GM12801 (cell line): ENCODE measurements around the gene MED8.

ENCODE experiments used
- TF ChIP-seq, protein P1 (sequence below): IDR thresholded peaks from one replicate; pipeline ENCODE4 v1.5.1; 2011; ENCODE audit warnings: control low read depth; ENCODE audit not compliant: insufficient read length; ENCODE audit errors: extremely low read depth

The MED8 gene, protein sequence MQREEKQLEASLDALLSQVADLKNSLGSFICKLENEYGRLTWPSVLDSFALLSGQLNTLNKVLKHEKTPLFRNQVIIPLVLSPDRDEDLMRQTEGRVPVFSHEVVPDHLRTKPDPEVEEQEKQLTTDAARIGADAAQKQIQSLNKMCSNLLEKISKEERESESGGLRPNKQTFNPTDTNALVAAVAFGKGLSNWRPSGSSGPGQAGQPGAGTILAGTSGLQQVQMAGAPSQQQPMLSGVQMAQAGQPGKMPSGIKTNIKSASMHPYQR

DNA sequence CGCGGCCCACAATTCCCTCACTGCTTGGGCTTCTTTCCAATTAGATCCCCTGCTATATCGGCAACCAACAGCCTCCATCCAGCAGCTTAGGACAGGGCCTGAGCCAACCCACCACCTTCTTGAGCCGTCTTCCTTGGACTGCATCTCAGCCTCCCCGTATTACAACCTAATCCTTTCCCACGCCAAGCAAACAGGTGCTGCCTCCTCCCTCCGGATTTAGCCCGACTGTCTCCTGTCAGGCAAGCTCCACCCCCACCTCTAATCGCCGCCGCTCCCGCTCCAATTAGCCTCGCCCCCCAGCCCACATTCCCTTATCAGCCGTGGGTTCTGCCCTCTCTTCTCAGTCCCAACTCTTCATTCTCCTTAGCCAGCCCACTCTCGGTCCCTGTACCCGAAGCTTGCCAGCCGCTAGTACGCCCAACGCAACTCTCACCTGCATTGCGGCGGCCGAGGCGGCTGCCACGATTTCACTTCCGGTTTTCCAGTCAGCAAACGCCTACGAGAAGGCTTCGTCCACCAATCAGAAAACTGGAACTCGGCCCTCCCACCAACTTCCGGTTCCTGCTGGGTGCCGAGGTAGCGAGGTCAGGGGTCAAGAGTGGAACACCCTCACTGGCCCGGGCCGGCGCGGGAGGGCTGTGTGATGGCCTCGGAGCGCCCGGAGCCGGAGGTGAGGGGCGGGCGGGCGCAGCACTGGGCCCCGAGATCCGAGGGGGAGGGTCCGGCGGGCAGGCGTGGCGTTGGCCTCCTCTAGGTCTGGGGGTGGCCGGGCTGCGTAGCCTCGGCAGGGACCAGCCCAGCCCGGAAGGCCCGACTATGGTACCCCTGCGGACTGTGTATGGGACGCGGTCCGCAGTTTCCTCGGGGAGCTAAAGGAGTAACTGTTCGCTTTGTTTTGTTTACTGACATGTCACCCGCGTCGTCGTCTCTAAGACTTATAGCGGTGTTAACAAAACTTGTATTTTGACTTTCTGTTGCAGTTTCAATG is at the start of gene MED8, which contains the start of gene SZT2:
Gene MED8 (minus strand): TSS at position 475 of the 988 bp plus-strand sequence. CDS start 36 bp downstream, at position 439.
Gene SZT2 (plus strand): TSS at position 574 of the 988 bp plus-strand sequence. CDS start 70 bp downstream, at position 644.
- TF ChIP-seq, protein P1, sequence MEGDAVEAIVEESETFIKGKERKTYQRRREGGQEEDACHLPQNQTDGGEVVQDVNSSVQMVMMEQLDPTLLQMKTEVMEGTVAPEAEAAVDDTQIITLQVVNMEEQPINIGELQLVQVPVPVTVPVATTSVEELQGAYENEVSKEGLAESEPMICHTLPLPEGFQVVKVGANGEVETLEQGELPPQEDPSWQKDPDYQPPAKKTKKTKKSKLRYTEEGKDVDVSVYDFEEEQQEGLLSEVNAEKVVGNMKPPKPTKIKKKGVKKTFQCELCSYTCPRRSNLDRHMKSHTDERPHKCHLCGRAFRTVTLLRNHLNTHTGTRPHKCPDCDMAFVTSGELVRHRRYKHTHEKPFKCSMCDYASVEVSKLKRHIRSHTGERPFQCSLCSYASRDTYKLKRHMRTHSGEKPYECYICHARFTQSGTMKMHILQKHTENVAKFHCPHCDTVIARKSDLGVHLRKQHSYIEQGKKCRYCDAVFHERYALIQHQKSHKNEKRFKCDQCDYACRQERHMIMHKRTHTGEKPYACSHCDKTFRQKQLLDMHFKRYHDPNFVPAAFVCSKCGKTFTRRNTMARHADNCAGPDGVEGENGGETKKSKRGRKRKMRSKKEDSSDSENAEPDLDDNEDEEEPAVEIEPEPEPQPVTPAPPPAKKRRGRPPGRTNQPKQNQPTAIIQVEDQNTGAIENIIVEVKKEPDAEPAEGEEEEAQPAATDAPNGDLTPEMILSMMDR, result no peak

DNA sequence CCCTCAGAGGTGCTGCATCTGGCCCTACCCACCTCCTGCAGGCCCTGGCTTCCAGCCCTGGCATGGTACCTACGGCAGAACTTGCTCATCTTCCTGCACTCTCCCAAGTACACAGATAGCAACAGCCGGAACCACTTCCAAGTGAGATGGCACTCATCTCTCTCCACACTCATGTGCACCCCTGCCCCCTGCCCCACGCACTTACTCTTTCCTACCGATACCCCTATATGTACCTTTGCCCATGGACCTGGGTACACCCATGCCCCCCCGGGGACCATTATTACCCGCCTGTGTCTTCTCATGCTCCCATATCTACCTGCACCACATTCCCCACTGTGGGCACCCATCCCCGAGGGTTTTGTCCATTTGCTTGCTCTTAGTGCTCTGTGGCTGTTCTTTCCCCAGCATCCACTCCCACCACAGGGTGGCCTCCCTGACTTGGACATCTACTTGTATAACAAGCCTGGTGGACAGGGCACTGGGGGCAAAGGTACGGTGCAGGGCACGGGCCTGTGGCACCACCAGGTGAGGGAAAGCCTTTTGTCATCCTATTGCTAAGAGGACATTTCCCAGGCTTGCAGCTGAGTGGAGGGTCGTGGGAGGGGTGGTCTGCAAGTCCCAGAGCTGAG is 49.5 kb upstream of the MED8 start:
- TF ChIP-seq, protein P1, result no peak

DNA sequence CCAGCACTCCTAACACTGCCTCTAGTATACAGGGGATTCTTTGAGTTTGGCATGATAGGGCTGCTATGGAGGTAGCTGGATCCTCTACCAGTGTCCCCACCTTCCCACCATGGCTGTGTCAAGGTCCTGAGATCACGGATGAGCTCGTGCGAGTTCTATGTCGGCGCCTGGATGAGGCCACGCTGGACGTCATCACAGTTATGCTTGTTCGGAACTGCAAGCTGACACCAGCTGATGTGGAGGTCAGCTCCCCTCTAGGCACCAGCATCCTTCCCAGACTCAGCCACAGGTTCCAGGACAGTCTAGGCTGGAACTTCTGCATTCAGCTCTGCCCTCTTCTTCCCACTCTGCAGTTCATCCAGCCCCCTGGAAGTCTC is 49.0 kb upstream of the MED8 start:
- TF ChIP-seq, protein P1, result no peak

DNA sequence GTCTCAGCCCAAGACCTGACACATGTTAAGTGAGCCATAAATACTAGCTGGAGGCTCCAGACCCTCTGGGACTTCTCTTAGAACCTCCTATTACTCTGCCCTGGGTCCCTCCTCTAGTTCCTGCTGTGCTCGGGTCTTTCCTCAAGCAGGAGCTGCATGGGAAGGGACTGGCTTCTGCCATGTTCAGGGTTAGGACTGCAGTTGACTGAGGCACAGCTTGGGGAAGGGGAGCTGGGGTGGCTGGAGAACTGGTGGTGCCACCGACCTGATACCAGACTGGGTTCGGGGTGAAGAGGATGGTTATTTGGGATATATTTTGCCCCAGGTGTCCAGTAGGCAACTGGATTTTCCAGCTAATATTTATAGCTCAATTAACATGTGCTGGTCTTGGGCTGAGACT is 48.4 kb upstream of the MED8 start:
- TF ChIP-seq, protein P1, result no peak

DNA sequence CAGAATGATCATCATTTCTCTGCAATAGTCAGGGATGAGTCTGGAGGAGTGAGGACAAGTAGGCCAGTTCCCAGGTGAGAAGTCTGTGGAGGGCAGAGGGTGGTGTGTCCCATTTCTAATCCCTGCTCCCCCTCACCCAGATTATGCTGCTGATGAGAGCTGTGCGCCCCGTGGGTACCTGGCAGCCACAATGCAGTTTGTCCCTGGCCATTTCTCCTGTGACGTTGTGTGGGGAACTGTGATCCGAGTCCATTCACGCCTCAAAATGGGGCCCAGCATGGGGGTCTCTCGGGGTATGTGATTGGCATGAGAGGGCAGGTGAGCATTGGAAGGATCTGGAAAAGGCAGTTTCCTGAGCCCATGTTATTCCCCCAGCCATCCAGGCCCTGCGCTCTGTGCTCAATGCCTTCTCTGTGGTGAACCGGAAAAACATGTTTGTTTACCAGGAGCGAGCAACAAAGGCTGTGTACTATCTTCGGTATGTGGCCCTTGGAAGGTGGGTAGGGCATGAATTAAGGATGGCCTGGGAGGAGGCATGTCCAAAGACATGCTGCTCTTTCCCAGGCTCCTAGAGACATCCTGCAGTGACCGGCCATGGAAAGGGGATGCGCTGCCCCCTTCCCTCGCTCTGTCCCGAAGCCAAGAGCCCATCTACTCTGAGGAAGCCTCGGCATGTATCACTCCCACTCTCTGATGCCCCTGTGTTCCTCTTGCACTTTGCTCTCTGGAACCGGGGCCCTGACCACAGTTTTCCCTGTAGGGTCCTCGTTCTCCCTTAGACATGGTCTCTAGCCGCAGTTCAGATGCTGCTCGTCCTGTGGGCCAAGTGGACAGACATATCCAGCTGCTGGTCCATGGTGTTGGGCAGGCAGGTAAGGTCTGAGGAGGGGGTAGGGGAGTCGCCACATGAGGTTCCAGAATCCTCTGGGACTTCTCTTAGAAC is 47.7 kb upstream of the MED8 start:
- TF ChIP-seq, protein P1, result no peak

DNA sequence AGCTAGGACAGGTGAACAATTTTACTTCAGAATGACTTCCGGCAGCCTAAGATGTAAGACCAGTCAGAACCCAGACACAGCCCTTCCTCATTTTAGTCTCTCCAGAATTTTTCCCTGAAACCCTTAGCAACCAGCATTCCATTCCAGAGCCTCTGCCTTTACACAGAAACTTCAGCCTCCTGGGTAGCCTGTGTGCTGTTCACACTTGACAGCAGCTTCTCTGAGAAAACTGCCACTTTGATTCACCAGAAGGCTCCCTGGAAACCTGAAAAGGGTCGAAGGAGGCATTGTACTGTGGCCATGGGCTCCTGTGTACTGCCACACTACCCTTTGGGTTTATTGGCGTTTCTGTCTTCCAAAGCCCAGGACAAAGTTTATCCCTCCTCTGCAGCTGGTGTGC is 46.8 kb upstream of the MED8 start:
- TF ChIP-seq, protein P1, result no peak
